ENCODE results near the gene DRAM1. TPM values are rescaled to one million over a fixed set of nuclear protein-coding genes. Genes with fewer than 3 reads are reported as not detected.
"Not testable (repeated sequence)": the region's sequence is repeated elsewhere in the genome, so short reads cannot be mapped to it uniquely, and the experiment has no call there.

DRAM1 gene
- polyA plus RNA-seq, 1 experiment, result 57.5 TPM

DNA sequence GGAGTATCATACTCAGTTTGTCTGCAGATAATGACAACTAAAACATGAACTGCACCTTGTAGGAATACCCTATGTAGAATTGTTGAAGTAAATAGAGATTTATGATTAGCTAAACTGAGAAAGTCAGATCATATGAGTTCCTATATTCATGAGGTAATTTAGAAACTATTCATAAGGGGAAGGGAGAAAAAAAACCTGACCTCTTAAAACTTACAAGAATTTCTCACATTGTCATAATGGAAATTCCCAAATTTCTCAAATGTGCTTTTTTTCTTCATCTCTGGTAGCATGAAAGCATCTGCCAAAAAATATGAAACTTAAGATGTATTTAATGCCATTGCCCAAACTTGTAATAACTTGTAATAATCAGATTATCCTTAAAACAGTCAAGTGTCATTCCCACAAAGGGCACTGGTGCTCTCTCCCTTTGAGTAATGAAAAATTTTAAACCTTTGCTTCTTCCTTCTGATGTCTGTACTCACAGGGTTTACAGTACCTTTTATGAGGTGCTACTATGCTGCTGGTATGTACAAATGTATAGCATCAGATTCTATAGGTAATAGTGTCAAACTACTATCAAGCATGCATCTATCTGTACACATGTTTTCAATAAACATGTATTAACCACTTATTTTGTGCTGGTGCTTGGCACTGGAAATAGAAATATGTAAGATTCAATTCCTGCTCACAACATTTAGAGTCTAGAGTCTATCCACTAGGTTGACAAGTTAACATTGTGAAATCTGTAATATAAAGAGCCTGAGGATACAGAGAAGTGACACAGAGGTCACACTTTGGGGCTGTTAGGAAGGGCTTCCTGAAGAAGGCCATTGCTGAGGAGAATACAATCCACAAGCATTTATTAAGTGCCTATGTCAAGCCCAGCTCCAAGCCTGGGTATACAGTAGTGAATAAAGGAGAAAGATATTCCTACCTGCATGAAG, 17.4 kb upstream of the DRAM1 start:
- ChIA-PET CTCF (interaction anchor here (0.7 to 3.5 kb wide), 4 partner anchors 20 to 34 kb away, joined by 3 to 11 read pairs (median 7); partner anchors contain the start of gene GNPTAB), POLR2A (interaction anchor here (0.6 kb wide), 1 partner anchor 31 kb away, joined by 3 read pairs; no protein-coding TSS in a partner anchor)
- Histone ChIP-seq H3K9me3 (ENCODE audit: control insufficient read depth, insufficient read depth, low read length) (no peaks in the 10 kb centered on the region), H3K27ac (ENCODE audit: low read depth, low read length) (no peak overlapping the region), H3K4me3 (ENCODE audit: low read depth, low read length) (no peak overlapping the region), H3K27me3 (ENCODE audit: control insufficient read depth, insufficient read depth, low read length) (no peaks in the 10 kb centered on the region)
- no peak for DNase-seq (ENCODE audit: low read depth, low spot score)
- TF ChIP-seq, protein P1, sequence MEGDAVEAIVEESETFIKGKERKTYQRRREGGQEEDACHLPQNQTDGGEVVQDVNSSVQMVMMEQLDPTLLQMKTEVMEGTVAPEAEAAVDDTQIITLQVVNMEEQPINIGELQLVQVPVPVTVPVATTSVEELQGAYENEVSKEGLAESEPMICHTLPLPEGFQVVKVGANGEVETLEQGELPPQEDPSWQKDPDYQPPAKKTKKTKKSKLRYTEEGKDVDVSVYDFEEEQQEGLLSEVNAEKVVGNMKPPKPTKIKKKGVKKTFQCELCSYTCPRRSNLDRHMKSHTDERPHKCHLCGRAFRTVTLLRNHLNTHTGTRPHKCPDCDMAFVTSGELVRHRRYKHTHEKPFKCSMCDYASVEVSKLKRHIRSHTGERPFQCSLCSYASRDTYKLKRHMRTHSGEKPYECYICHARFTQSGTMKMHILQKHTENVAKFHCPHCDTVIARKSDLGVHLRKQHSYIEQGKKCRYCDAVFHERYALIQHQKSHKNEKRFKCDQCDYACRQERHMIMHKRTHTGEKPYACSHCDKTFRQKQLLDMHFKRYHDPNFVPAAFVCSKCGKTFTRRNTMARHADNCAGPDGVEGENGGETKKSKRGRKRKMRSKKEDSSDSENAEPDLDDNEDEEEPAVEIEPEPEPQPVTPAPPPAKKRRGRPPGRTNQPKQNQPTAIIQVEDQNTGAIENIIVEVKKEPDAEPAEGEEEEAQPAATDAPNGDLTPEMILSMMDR (IDR thresholded peaks at IDR 0.05; ENCODE audit: low read depth, low read length), result no peak

DNA sequence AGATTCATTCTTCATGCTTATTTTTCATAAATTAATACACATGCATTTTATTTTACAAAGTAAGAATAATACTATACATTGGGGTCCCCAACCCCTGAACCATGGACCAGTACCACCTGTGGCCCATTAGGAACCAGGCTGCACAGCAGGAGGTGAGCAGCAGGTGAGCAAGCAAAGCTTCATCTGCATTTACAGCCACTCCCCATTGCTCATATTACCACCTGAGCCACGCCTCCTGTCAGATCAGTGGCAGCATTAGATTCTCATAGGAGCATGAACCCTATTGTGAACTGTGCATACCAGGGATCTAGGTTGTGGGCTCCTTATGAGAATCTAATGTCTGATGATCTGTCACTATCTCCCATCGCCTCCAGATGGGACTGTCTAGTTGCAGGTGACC, 15.7 kb upstream of the DRAM1 start:
- DNase-seq (ENCODE audit: low read depth, low spot score); H3K9me3 ChIP-seq (ENCODE audit: control insufficient read depth, insufficient read depth, low read length); H3K27ac ChIP-seq (ENCODE audit: low read depth, low read length); POLR2A ChIA-PET; H3K4me3 ChIP-seq (ENCODE audit: low read depth, low read length); H3K27me3 ChIP-seq (ENCODE audit: control insufficient read depth, insufficient read depth, low read length): not testable (repeated sequence)
- CTCF ChIA-PET, result interaction anchor here (2.0 to 3.5 kb wide), 2 partner anchors 22 to 31 kb away, joined by 9 to 10 read pairs; partner anchors contain the start of gene GNPTAB

DNA sequence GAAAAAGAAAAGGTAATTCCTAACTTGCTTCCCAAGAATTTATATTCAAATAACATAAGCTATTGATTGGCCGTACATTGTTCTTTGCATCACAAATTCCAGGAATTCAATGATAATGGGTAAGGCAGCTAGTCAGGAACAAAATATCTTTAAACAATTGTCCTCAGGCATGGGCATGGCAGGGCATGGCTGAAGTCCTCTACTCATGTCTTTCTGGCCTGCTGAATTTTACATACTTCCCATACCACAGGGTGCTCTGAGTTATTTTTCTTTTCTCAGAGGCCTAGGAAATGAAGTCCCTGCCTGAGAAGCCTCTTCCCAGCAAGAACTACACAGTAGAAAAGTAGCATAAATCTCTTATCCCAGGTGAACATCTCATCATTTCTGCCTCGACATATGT, 15.1 kb upstream of the DRAM1 start:
- Histone ChIP-seq H3K27me3 (ENCODE audit: control insufficient read depth, insufficient read depth, low read length) (no peaks in the 10 kb centered on the region), H3K4me3 (ENCODE audit: low read depth, low read length) (no peak overlapping the region), H3K9me3 (ENCODE audit: control insufficient read depth, insufficient read depth, low read length) (peaks cover 4% of the 10 kb centered on the region; the same call in 1 of the 2 replicates), H3K27ac (ENCODE audit: low read depth, low read length) (no peak overlapping the region)
- TF ChIP-seq, protein P1 (IDR thresholded peaks at IDR 0.05; ENCODE audit: low read depth, low read length), result no peak
- ChIA-PET POLR2A (no interaction called here), CTCF (interaction anchor here (2.0 to 3.5 kb wide), 2 partner anchors 22 to 31 kb away, joined by 9 to 10 read pairs; partner anchors contain the start of gene GNPTAB)
- no peak for DNase-seq (ENCODE audit: low read depth, low spot score)

DNA sequence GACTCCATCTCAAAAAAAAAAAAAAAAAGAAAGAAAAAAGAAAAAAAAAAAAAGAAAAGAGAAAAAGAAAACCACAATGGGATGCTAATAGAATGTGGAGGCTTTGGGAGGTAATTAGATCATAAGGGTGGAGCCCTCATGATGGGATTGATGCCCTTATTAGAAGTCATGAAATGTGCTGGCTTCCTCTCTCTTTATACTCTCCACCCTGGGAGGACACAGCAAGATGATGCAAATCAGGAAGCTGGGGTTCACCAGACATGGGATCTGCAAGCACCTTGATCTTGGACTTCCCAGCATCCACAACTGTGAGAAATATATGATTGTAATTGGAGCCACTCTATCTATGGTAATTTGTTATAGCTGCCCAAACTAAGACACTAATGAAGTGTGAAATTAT, 13.4 kb upstream of the DRAM1 start:
- H3K9me3 ChIP-seq (ENCODE audit: control insufficient read depth, insufficient read depth, low read length), result peaks cover 10% of the 10 kb centered on the region
- H3K27me3 ChIP-seq (ENCODE audit: control insufficient read depth, insufficient read depth, low read length), result no peaks in the 10 kb centered on the region
- H3K27ac ChIP-seq (ENCODE audit: low read depth, low read length), result no peak overlapping the region
- H3K4me3 ChIP-seq (ENCODE audit: low read depth, low read length), result no peak overlapping the region
- ChIA-PET POLR2A (no interaction called here), CTCF (interaction anchor here (0.8 to 1.5 kb wide), 4 partner anchors 24 to 32 kb away, joined by 3 to 8 read pairs (median 4); no protein-coding TSS in a partner anchor)
- TF ChIP-seq, protein P1 (IDR thresholded peaks at IDR 0.05; ENCODE audit: low read depth, low read length), result no peak
- no peak for DNase-seq (ENCODE audit: low read depth, low spot score)

DNA sequence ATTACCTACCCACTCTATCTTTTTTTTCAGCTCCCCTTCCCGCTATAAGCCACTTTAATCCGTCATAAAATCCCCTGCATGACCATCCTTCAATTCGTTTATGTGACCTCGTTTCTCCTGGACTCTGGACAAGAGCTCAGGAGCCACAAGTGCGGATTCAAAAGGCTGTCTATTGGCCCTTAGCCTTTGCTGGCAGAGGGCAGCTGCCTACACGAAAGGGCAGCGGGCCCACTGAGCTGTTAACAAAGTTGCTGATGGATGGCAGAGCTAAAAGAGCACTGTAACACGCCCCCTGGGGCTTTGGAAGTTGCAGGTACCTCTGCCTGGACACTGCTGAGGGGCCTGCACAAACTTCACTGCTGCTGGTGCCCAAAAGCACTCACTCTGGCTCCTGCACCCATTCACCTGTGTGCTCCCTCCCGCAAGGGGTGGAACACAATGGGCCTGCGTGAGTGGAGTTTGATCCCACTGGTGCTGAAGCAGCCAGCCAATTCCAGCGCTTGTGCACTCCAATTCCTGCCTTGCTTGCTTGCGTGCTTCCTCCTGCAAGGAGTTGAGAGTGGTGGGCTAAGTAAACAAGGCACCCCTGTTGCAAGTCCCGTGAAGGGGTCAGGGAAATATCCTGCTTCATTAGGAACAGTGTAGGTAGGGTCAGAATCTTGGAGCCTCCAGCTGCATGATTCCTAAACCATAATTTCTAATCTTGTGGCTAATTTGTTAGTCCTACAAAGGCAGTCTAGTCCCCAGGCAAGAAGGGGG, 10.6 kb upstream of the DRAM1 start:
- H3K4me3 ChIP-seq (ENCODE audit: low read depth, low read length), result no peak overlapping the region
- H3K27ac ChIP-seq (ENCODE audit: low read depth, low read length), result no peak overlapping the region
- CTCF ChIA-PET, result interaction anchor here (1.0 kb wide), 1 partner anchor 27 kb away, joined by 5 read pairs; no protein-coding TSS in a partner anchor
- peaks cover 16% of the 10 kb centered on the region for H3K9me3 ChIP-seq (ENCODE audit: control insufficient read depth, insufficient read depth, low read length)
- DNase-seq (ENCODE audit: low read depth, low spot score), result no peak
- H3K27me3 ChIP-seq (ENCODE audit: control insufficient read depth, insufficient read depth, low read length), result no peaks in the 10 kb centered on the region
- POLR2A ChIA-PET, result no interaction called here
- TF ChIP-seq, protein P1 (IDR thresholded peaks at IDR 0.05; ENCODE audit: low read depth, low read length), result no peak

DNA sequence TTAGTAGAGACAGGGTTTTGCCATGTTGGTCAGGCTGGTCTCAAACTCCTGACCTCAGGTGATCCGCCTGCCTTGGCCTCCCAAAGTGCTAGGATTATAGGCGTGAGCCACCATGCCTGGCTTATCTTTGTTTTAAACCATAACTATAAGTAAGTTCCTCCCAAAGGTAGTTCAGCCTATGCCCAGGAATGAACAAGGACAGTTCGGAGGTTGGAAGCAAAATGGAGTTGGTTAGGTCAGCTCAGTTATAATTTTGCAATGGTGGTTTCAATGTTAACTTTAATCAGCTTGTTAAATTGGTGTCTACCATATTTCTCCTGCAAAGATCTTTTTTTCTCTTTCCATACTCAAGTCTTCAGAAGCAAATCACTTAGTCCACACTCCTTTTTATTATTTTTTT, 9.8 kb upstream of the DRAM1 start:
- DNase-seq (ENCODE audit: low read depth, low spot score); H3K27me3 ChIP-seq (ENCODE audit: control insufficient read depth, insufficient read depth, low read length); CTCF ChIA-PET; H3K27ac ChIP-seq (ENCODE audit: low read depth, low read length); H3K4me3 ChIP-seq (ENCODE audit: low read depth, low read length); POLR2A ChIA-PET: not testable (repeated sequence)
- peaks cover 16% of the 10 kb centered on the region for H3K9me3 ChIP-seq (ENCODE audit: control insufficient read depth, insufficient read depth, low read length)

All from AG04450 (cell line).